SK-N-MC (cell line): ENCODE data around the gene SPACA7.
"Not testable (repeated sequence)": the region's sequence is repeated elsewhere in the genome, so short reads cannot be mapped to it uniquely, and the experiment has no call there.

Experiments used
- EZH2 ChIP-seq: fragments of 200-600 bp; sonication (generic); IDR thresholded peaks from one replicate; pipeline ENCODE4 v1.6.1; 2017; ENCODE audit warnings: antibody characterized with exemption
- FOXP2 ChIP-seq: optimal IDR thresholded peaks from 2 replicates; pipeline ENCODE3; 2011; ENCODE audit warnings: mild to moderate bottlenecking, moderate library complexity; ENCODE audit not compliant: insufficient read depth; ENCODE audit errors: extremely low read length, control extremely low read depth
- POLR2AphosphoS5 ChIP-seq: IDR thresholded peaks from 2 replicates; pipeline ENCODE4 v1.6.1; 2012; ENCODE audit warnings: mild to moderate bottlenecking, low read depth, low read length, borderline replicate concordance

DNA sequence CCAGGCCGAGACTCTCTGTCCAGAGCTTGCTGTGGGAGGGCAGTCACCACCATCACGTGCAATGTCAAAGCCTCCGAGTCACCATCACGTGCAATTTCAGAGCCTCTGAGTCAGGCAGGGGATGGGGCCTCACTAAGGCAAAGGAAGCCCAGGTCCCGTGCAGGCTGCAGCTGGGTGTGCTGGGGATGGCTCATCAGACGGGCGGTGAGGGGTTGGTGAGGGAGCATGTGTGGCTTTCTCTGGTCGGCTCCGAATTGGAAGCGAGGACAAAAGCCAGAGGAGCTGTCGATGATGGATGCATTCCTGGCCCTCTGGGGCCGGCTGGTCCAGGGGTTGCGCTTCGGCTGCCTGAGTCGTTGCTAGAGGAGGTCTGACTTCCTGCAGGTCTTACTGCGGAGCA lies 18.9 kb downstream of the SPACA7 start:
- TF ChIP-seq EZH2, POLR2AphosphoS5, FOXP2: not testable (repeated sequence)
